ENCODE data around the gene MAN2A1. TPM values are rescaled to one million over a fixed set of nuclear protein-coding genes. Genes with fewer than 3 reads are reported as not detected.

Gene MAN2A1
- total RNA-seq, 1 donor from 2014 or later: 83.6 TPM

DNA sequence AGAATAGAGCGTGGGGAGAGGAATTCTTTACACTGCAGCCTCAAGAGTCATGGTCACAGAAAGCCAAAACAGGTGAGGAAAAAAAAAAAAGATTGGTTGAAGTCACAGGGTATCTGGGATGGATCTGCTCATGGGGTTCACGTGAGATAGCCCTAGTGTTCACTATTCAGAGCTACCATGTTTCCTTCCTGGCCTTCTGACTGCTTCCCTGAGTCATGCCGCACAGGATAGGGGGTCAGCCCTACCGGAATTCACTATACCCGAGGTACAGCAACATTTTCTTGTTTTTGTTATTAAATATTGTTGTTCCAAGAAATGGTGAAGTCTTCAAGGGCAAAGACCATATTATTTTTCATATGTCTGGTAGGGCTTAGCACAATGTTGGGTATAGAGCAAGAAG lies 21.5 kb upstream of the MAN2A1 start:
- Mint-ChIP-seq H3K4me3 (ENCODE audit: unreplicated experiment) (no peak overlapping the region), H3K36me3 (ENCODE audit: low read depth, unreplicated experiment) (no peaks in the 10 kb centered on the region), H3K27ac (ENCODE audit: unreplicated experiment) (no peak overlapping the region), H3K27me3 (ENCODE audit: unreplicated experiment) (no peaks in the 10 kb centered on the region), H3K9me3 (ENCODE audit: unreplicated experiment) (no peaks in the 10 kb centered on the region), H3K4me1 (ENCODE audit: unreplicated experiment) (peaks cover 5% of the 10 kb centered on the region)
- TF ChIP-seq, protein P1, sequence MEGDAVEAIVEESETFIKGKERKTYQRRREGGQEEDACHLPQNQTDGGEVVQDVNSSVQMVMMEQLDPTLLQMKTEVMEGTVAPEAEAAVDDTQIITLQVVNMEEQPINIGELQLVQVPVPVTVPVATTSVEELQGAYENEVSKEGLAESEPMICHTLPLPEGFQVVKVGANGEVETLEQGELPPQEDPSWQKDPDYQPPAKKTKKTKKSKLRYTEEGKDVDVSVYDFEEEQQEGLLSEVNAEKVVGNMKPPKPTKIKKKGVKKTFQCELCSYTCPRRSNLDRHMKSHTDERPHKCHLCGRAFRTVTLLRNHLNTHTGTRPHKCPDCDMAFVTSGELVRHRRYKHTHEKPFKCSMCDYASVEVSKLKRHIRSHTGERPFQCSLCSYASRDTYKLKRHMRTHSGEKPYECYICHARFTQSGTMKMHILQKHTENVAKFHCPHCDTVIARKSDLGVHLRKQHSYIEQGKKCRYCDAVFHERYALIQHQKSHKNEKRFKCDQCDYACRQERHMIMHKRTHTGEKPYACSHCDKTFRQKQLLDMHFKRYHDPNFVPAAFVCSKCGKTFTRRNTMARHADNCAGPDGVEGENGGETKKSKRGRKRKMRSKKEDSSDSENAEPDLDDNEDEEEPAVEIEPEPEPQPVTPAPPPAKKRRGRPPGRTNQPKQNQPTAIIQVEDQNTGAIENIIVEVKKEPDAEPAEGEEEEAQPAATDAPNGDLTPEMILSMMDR (IDR thresholded peaks at IDR 0.05; ENCODE audit: unreplicated experiment): no peak
- DNase-seq (ENCODE audit: low spot score): no peak

- Mint-ChIP-seq H3K27me3 (ENCODE audit: unreplicated experiment) (no peaks in the 10 kb centered on the region), H3K9me3 (ENCODE audit: unreplicated experiment) (no peaks in the 10 kb centered on the region), H3K4me1 (ENCODE audit: unreplicated experiment) (peaks cover 5% of the 10 kb centered on the region), H3K4me3 (ENCODE audit: unreplicated experiment) (no peak overlapping the region), H3K36me3 (ENCODE audit: low read depth, unreplicated experiment) (no peaks in the 10 kb centered on the region), H3K27ac (ENCODE audit: unreplicated experiment) (no peak overlapping the region)
- TF ChIP-seq, protein P1 (IDR thresholded peaks at IDR 0.05; ENCODE audit: unreplicated experiment): no peak
- DNase-seq (ENCODE audit: low spot score): no peak
Measured at GRCh38 chr5:109668668-109669422, 20.9 kb upstream of the MAN2A1 start.

GRCh38 chr5:109669991-109670706 lies 19.6 kb upstream of the MAN2A1 start:
- no peak for DNase-seq (ENCODE audit: low spot score)
- Mint-ChIP-seq H3K9me3 (ENCODE audit: unreplicated experiment) (no peaks in the 10 kb centered on the region), H3K4me3 (ENCODE audit: unreplicated experiment) (no peak overlapping the region), H3K4me1 (ENCODE audit: unreplicated experiment) (peaks cover 5% of the 10 kb centered on the region), H3K27me3 (ENCODE audit: unreplicated experiment) (no peaks in the 10 kb centered on the region), H3K27ac (ENCODE audit: unreplicated experiment) (no peak overlapping the region), H3K36me3 (ENCODE audit: low read depth, unreplicated experiment) (no peaks in the 10 kb centered on the region)
- TF ChIP-seq, protein P1 (IDR thresholded peaks at IDR 0.05; ENCODE audit: unreplicated experiment): no peak

GRCh38 chr5:109671136-109671535 lies 18.6 kb upstream of the MAN2A1 start:
- Mint-ChIP-seq H3K4me3 (ENCODE audit: unreplicated experiment) (no peak overlapping the region), H3K27ac (ENCODE audit: unreplicated experiment) (no peak overlapping the region)

More at GRCh38 chr5:109671136-109671535, 18.6 kb upstream of the MAN2A1 start:
- H3K9me3 Mint-ChIP-seq (ENCODE audit: unreplicated experiment): no peaks in the 10 kb centered on the region
- no peaks in the 10 kb centered on the region for H3K27me3 Mint-ChIP-seq (ENCODE audit: unreplicated experiment)
- no peaks in the 10 kb centered on the region for H3K36me3 Mint-ChIP-seq (ENCODE audit: low read depth, unreplicated experiment)
- no peak for DNase-seq (ENCODE audit: low spot score)
- TF ChIP-seq, protein P1 (IDR thresholded peaks at IDR 0.05; ENCODE audit: unreplicated experiment): no peak
- peaks cover 5% of the 10 kb centered on the region for H3K4me1 Mint-ChIP-seq (ENCODE audit: unreplicated experiment)
